ENCODE measurements around the gene KLRC3. TPM values are rescaled to one million over a fixed set of nuclear protein-coding genes. Genes with fewer than 3 reads are reported as not detected.
"Not testable (repeated sequence)": the region's sequence is repeated elsewhere in the genome, so short reads cannot be mapped to it uniquely, and the experiment has no call there.

KLRC3 gene
- total and polyA plus RNA-seq, 8 donors, result not detected

- not testable (repeated sequence) for FAIRE-seq
These were observed 10.2 kb upstream of the KLRC3 start for GRCh38 chr12:10430623-10431022.

GRCh38 chr12:10425938-10426337 is 5.5 kb upstream of the KLRC3 start:
- WGBS, 2 donors, result 86 to 88% methylated on average over 7 of the region's 8 CpGs
- DNase-seq; intact Hi-C loops (cut with DNase I); H3K36me3 ChIP-seq; H3K9me3 ChIP-seq; ATAC-seq; FAIRE-seq; H3K27ac ChIP-seq; H3K4me3 ChIP-seq; H3K27me3 ChIP-seq; H3K4me1 ChIP-seq: not testable (repeated sequence)

More at GRCh38 chr12:10430623-10431022, 10.2 kb upstream of the KLRC3 start:
- H3K27me3 ChIP-seq; H3K4me1 ChIP-seq; H3K27ac ChIP-seq; intact Hi-C loops (cut with DNase I); H3K36me3 ChIP-seq; H3K4me3 ChIP-seq; ATAC-seq; H3K9me3 ChIP-seq; DNase-seq: not testable (repeated sequence)
- 65 to 71% methylated on average over 4 of the region's 4 CpGs for WGBS, 2 donors

GRCh38 chr12:10424260-10424899 is 4.0 kb upstream of the KLRC3 start:
- intact Hi-C loops (cut with DNase I); H3K36me3 ChIP-seq; H3K9me3 ChIP-seq; ATAC-seq; H3K27ac ChIP-seq; H3K4me3 ChIP-seq; H3K4me1 ChIP-seq; H3K27me3 ChIP-seq; DNase-seq: not testable (repeated sequence)
- 86% methylated on average over 1 of the region's 1 CpG for WGBS, 2 donors
- peak; percentile 67 for FAIRE-seq

GRCh38 chr12:10422159-10422558 is 1.8 kb upstream of the KLRC3 start:
- WGBS, 2 donors, result 38 to 58% methylated on average over 1 to 2 of the region's 3 CpGs
- H3K27ac ChIP-seq; intact Hi-C loops (cut with DNase I); H3K36me3 ChIP-seq; H3K9me3 ChIP-seq; ATAC-seq; H3K4me1 ChIP-seq; H3K4me3 ChIP-seq; DNase-seq; H3K27me3 ChIP-seq; FAIRE-seq: not testable (repeated sequence)

GRCh38 chr12:10409392-10409791 is 11.0 kb downstream of the KLRC3 start, which contains the start of gene KLRC4:
Gene KLRC4 (minus strand): TSS chr12:10409757. CDS start chr12:10409575, 182 bp downstream.
- DNase-seq, result no peak
- 0 to 77% methylated on average over 1 of the region's 1 CpG for WGBS, 2 donors

GRCh38 chr12:10408842-10409241 is 11.6 kb downstream of the KLRC3 start:
- no peak overlapping the region for H3K4me3 ChIP-seq
- H3K4me1 ChIP-seq, result no peaks in the 10 kb centered on the region
- no peak for FAIRE-seq
- no peak overlapping the region for H3K27ac ChIP-seq
- ATAC-seq, result no peak
- H3K36me3 ChIP-seq, result no peaks in the 10 kb centered on the region
- intact Hi-C loops (cut with DNase I), result no loop called here
- DNase-seq, result no peak
- no peak for TF ChIP-seq CTCF (IDR thresholded peaks at IDR 0.05)
- 76 to 78% methylated on average over 3 of the region's 3 CpGs for WGBS, 2 donors
- H3K9me3 ChIP-seq, result no peaks in the 10 kb centered on the region
- H3K27me3 ChIP-seq, result no peaks in the 10 kb centered on the region

More at GRCh38 chr12:10409392-10409791, 11.0 kb downstream of the KLRC3 start, which contains the start of gene KLRC4:
- Histone ChIP-seq H3K27ac (no peak within 1 kb of the TSS), H3K4me1 (no peaks in the 10 kb centered on the region), H3K9me3 (no peaks in the 10 kb centered on the region), H3K27me3 (no peaks in the 10 kb centered on the region), H3K36me3 (no peaks in the 10 kb centered on the region), H3K4me3 (no peak within 1 kb of the TSS)
- ATAC-seq, result no peak
- TF ChIP-seq CTCF (IDR thresholded peaks at IDR 0.05), result no peak
- intact Hi-C loops (cut with DNase I), result no loop called here
- FAIRE-seq, result no peak

GRCh38 chr12:10406725-10407124 is 13.7 kb downstream of the KLRC3 start:
- peak in 2 of 4 donors; percentile 19 to 29 for ATAC-seq
- intact Hi-C loops (cut with DNase I), result no loop called here
- 65 to 77% methylated on average over 4 of the region's 4 CpGs for WGBS, 2 donors
- Histone ChIP-seq H3K27ac (no peak overlapping the region), H3K4me1 (no peaks in the 10 kb centered on the region), H3K9me3 (no peaks in the 10 kb centered on the region), H3K4me3 (no peak overlapping the region), H3K36me3 (no peaks in the 10 kb centered on the region), H3K27me3 (no peaks in the 10 kb centered on the region)
- no peak for DNase-seq
- no peak for FAIRE-seq
- no peak for TF ChIP-seq CTCF (IDR thresholded peaks at IDR 0.05)

All from pancreas (tissue), 10 donors.